ENCODE data around the gene EIF2B1. TPM values are rescaled to one million over a fixed set of nuclear protein-coding genes. Genes with fewer than 3 reads are reported as not detected.

EIF2B1 gene
- total and polyA plus RNA-seq, 9 of the 15 experiments (the other 6 are each of a cell fraction or from before 2014, with no cell fraction given), result 35.7 to 195 (median 67.8) TPM

DNA sequence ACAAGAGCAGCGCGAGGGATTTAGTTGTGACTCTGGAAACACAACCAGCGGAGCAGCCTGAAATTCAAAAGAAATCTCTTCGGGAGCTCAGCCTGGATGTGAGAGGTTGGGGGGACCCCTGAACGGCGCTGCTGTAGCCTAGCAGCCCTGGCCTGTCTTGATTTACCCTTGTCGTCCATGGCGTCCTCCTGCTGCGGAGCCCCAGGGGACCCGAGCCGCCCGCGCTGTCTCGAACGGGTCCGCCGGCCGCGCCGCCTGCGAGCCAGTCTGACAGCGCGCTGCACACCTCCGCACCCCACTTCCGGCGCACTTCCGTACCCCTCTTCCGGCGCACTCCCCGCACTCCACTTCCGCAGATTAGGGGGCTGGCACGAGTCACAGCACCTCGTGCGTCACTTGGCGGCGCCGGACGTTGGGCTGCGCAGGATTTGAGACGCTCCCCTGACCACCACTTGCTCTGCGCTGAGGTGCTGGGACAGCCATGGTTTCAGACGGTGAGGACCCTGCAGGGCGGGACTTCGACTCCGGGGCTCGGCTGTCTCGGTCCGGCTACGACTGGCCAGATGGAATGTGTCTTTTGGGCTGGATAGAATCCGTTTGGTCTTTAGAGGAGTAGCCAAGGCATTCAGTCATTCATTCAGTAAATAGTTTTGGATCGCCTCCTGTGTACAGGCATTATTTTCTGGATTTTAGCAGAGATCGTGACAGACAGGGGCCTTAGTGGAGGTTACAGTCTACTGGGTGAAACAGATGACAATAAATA lies at the start of gene EIF2B1, which contains the start of gene GTF2H3 (continued):
- no peak for TF ChIP-seq NUFIP1 (IDR thresholded peaks at IDR 0.05; ENCODE audit: partially characterized antibody)
- peak; percentile 67; the same call in 1 of the 2 replicates for TF ChIP-seq ZNF384 (IDR thresholded peaks at IDR 0.05; ENCODE audit: low read depth, low read length)
- TF ChIP-seq BRD4 (IDR thresholded peaks at IDR 0.05), result peak; percentile 63; the same call in 1 of the 2 replicates
- no peak for TF ChIP-seq ZNF347 (CRISPR knock-in tag; IDR thresholded peaks at IDR 0.05; ENCODE audit: low read depth)
- TF ChIP-seq, protein P1, sequence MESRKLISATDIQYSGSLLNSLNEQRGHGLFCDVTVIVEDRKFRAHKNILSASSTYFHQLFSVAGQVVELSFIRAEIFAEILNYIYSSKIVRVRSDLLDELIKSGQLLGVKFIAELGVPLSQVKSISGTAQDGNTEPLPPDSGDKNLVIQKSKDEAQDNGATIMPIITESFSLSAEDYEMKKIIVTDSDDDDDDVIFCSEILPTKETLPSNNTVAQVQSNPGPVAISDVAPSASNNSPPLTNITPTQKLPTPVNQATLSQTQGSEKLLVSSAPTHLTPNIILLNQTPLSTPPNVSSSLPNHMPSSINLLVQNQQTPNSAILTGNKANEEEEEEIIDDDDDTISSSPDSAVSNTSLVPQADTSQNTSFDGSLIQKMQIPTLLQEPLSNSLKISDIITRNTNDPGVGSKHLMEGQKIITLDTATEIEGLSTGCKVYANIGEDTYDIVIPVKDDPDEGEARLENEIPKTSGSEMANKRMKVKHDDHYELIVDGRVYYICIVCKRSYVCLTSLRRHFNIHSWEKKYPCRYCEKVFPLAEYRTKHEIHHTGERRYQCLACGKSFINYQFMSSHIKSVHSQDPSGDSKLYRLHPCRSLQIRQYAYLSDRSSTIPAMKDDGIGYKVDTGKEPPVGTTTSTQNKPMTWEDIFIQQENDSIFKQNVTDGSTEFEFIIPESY (CRISPR knock-in tag; IDR thresholded peaks at IDR 0.05), result peak; percentile 75
- no peak for TF ChIP-seq FOXJ2 (tag; IDR thresholded peaks at IDR 0.05)
- TF ChIP-seq TEAD4 (IDR thresholded peaks at IDR 0.05; ENCODE audit: low read length), result no peak; the same call in 1 of the 2 replicates
- TF ChIP-seq TEAD4 (CRISPR knock-in tag; IDR thresholded peaks at IDR 0.05; ENCODE audit: borderline replicate concordance), result no peak
- TF ChIP-seq RAD51 (IDR thresholded peaks at IDR 0.05; ENCODE audit: borderline replicate concordance, low read depth), result no peak
- peak; percentile 99 for TF ChIP-seq TAF1 (IDR thresholded peaks at IDR 0.05; ENCODE audit: control insufficient read depth, extremely low read depth, insufficient read depth, low read length, severe bottlenecking)
- TF ChIP-seq HMG20B (CRISPR knock-in tag; IDR thresholded peaks at IDR 0.05), result no peak
- no peak for TF ChIP-seq ZKSCAN3 (CRISPR knock-in tag; IDR thresholded peaks at IDR 0.05)
- no peak for TF ChIP-seq GATA2 (CRISPR knock-in tag; IDR thresholded peaks at IDR 0.05)
- no peak for TF ChIP-seq ZC3H11A (IDR thresholded peaks at IDR 0.05; ENCODE audit: low read depth, low read length)
- TF ChIP-seq NR2F6 (CRISPR knock-in tag; IDR thresholded peaks at IDR 0.05), result no peak
- TF ChIP-seq MCM5 (IDR thresholded peaks at IDR 0.05; ENCODE audit: low read depth), result no peak
- peak; percentile 93 for TF ChIP-seq NBN (IDR thresholded peaks at IDR 0.05; ENCODE audit: low read depth)
- no peak for TF ChIP-seq ZNF780A (CRISPR knock-in tag; IDR thresholded peaks at IDR 0.05)
- no peak for TF ChIP-seq PYGO2 (tag; IDR thresholded peaks at IDR 0.05)
- peak; percentile 22 for TF ChIP-seq MEIS2 (IDR thresholded peaks at IDR 0.05; ENCODE audit: partially characterized antibody)
- TF ChIP-seq, protein P2, sequence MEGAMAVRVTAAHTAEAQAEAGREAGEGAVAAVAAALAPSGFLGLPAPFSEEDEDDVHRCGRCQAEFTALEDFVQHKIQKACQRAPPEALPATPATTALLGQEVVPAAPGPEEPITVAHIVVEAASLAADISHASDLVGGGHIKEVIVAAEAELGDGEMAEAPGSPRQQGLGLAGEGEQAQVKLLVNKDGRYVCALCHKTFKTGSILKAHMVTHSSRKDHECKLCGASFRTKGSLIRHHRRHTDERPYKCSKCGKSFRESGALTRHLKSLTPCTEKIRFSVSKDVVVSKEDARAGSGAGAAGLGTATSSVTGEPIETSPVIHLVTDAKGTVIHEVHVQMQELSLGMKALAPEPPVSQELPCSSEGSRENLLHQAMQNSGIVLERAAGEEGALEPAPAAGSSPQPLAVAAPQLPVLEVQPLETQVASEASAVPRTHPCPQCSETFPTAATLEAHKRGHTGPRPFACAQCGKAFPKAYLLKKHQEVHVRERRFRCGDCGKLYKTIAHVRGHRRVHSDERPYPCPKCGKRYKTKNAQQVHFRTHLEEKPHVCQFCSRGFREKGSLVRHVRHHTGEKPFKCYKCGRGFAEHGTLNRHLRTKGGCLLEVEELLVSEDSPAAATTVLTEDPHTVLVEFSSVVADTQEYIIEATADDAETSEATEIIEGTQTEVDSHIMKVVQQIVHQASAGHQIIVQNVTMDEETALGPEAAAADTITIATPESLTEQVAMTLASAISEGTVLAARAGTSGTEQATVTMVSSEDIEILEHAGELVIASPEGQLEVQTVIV (CRISPR knock-in tag; IDR thresholded peaks at IDR 0.05; ENCODE audit: borderline replicate concordance), result no peak
- no peak for TF ChIP-seq ILF3 (IDR thresholded peaks at IDR 0.05; ENCODE audit: borderline replicate concordance)
- TF ChIP-seq, protein P3, sequence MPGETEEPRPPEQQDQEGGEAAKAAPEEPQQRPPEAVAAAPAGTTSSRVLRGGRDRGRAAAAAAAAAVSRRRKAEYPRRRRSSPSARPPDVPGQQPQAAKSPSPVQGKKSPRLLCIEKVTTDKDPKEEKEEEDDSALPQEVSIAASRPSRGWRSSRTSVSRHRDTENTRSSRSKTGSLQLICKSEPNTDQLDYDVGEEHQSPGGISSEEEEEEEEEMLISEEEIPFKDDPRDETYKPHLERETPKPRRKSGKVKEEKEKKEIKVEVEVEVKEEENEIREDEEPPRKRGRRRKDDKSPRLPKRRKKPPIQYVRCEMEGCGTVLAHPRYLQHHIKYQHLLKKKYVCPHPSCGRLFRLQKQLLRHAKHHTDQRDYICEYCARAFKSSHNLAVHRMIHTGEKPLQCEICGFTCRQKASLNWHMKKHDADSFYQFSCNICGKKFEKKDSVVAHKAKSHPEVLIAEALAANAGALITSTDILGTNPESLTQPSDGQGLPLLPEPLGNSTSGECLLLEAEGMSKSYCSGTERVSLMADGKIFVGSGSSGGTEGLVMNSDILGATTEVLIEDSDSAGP (CRISPR knock-in tag; IDR thresholded peaks at IDR 0.05), result peak; percentile 26; the same call in 1 of the 2 replicates
- peak; percentile 85 for TF ChIP-seq RB1 (IDR thresholded peaks at IDR 0.05; ENCODE audit: low read depth)
- peak; percentile 97 for TF ChIP-seq TBP (optimal IDR thresholded peaks at IDR 0.05; ENCODE audit: low read depth, low read length)
